ENCODE data around the gene RYR2. TPM values are rescaled to one million over a fixed set of nuclear protein-coding genes. Genes with fewer than 3 reads are reported as not detected.

RYR2 gene
- total and polyA plus RNA-seq, 2 donors (not counting 1 experiment from before 2014, with no cell fraction given) = not detected

DNA sequence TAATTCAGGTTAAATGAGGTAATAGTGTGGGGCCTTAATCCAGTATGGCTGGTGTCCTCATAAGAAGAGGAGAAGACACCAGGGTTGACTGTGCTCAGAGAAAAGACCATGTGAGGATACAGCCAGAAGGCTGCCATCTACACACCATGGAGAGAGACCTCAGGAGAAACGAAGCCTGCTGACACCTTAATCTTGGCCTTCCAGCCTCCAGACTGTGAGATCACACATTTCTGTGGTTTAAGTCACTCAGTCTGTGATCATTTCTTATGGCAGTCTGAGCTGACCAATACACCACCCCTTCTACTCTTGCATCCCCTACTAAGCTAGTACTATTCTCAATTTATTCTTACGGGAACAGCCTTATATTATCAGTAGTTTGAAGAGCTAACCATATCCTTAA, 538.7 kb downstream of the RYR2 start:
- TF ChIP-seq EZH2 (IDR thresholded peaks at IDR 0.05; ENCODE audit: borderline replicate concordance, insufficient read depth, low read depth, low read length, poor library complexity, severe bottlenecking) = no peak
- TF ChIP-seq, protein P1, sequence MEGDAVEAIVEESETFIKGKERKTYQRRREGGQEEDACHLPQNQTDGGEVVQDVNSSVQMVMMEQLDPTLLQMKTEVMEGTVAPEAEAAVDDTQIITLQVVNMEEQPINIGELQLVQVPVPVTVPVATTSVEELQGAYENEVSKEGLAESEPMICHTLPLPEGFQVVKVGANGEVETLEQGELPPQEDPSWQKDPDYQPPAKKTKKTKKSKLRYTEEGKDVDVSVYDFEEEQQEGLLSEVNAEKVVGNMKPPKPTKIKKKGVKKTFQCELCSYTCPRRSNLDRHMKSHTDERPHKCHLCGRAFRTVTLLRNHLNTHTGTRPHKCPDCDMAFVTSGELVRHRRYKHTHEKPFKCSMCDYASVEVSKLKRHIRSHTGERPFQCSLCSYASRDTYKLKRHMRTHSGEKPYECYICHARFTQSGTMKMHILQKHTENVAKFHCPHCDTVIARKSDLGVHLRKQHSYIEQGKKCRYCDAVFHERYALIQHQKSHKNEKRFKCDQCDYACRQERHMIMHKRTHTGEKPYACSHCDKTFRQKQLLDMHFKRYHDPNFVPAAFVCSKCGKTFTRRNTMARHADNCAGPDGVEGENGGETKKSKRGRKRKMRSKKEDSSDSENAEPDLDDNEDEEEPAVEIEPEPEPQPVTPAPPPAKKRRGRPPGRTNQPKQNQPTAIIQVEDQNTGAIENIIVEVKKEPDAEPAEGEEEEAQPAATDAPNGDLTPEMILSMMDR (IDR thresholded peaks at IDR 0.05) = no peak
- Histone ChIP-seq H3K9ac (ENCODE audit: low read length) (no peak overlapping the region), H2AFZ (ENCODE audit: insufficient read depth, low read depth, low read length, poor library complexity, severe bottlenecking) (no peak overlapping the region), H3K27me3 (replicated peaks in 1 of 4; ENCODE audit: control extremely low read depth in 1 of 4, control insufficient read depth in 3 of 4, insufficient read depth in 4 of 4, low read length in 3 of 4) (no peaks in the 10 kb centered on the region), H3K79me2 (ENCODE audit: control insufficient read depth, insufficient read depth, low read length) (no peaks in the 10 kb centered on the region), H3K4me3 (ENCODE audit: control extremely low read depth in 1 of 5, extremely low read depth in 1 of 5, insufficient read depth in 1 of 5, low read depth in 2 of 5, low read length in 4 of 5) (no peak overlapping the region), H3K4me1 (ENCODE audit: control insufficient read depth in 2 of 2, insufficient read depth in 2 of 2, low read length in 2 of 2) (no peaks in the 10 kb centered on the region), H3K9me3 (ENCODE audit: control extremely low read depth in 1 of 3, control insufficient read depth in 2 of 3, insufficient read depth in 1 of 3, low read length in 2 of 3) (no peaks in the 10 kb centered on the region), H3K27ac (ENCODE audit: low read length in 2 of 2) (no peak overlapping the region), H4K20me1 (ENCODE audit: control insufficient read depth, insufficient read depth, low read length, poor library complexity, severe bottlenecking) (no peaks in the 10 kb centered on the region), H3K4me2 (replicated peaks; ENCODE audit: low read depth, low read length, poor library complexity, severe bottlenecking) (no peak overlapping the region), H3K36me3 (replicated peaks in 1 of 2; ENCODE audit: control extremely low read depth in 1 of 2, control insufficient read depth in 1 of 2, extremely low read depth in 1 of 2, insufficient read depth in 2 of 2, low read length in 1 of 2) (no peaks in the 10 kb centered on the region)
- no peak overlapping the region for H3K4me3 Mint-ChIP-seq
- H3K4me1 Mint-ChIP-seq = no peaks in the 10 kb centered on the region
- ChIA-PET POLR2A (no interaction called here), CTCF (interaction anchor here (0.9 kb wide), 1 partner anchor 18 kb away, joined by 3 read pairs; no protein-coding TSS in a partner anchor)
- no peaks in the 10 kb centered on the region for H3K9me3 Mint-ChIP-seq (ENCODE audit: insufficient read depth)
- ATAC-seq (ENCODE audit: low read depth) (no peak), DNase-seq (no peak)
- WGBS (ENCODE audit: insufficient coverage) = 70% methylated on average over 1 of the region's 2 CpGs
- no peaks in the 10 kb centered on the region for H3K27me3 Mint-ChIP-seq
- no peak overlapping the region for H3K27ac Mint-ChIP-seq
- intact Hi-C loops (cut with micrococcal nuclease) = no loop called here

DNA sequence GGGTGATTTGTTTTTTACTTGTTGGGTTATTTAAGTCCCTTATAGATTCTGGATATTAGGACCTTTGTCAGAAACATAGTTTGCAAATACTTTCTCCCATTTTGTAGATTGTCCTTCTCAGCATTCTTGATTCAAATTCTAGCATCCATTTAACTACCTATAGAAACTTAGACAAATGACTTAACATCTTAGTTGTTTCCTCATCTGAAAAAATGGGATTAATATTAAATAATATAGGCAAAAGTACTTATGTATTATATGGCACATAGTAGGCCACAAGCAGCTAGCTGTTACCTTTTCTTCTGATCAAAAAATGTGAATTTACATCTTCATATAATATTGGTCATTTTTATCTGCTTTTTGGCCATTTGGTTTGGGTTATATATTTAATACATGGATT, 541.3 kb downstream of the RYR2 start:
- Mint-ChIP-seq H3K9me3 (ENCODE audit: insufficient read depth) (no peaks in the 10 kb centered on the region), H3K27me3 (no peaks in the 10 kb centered on the region), H3K4me3 (no peak overlapping the region), H3K27ac (no peak overlapping the region), H3K4me1 (no peaks in the 10 kb centered on the region)
- intact Hi-C loops (cut with micrococcal nuclease) = no loop called here
- ATAC-seq (ENCODE audit: low read depth) = no peak
- Histone ChIP-seq H3K4me3 (ENCODE audit: control extremely low read depth in 1 of 5, extremely low read depth in 1 of 5, insufficient read depth in 1 of 5, low read depth in 2 of 5, low read length in 4 of 5) (no peak overlapping the region), H3K27ac (ENCODE audit: low read length in 2 of 2) (no peak overlapping the region), H3K9me3 (ENCODE audit: control extremely low read depth in 1 of 3, control insufficient read depth in 2 of 3, insufficient read depth in 1 of 3, low read length in 2 of 3) (no peaks in the 10 kb centered on the region), H3K4me2 (replicated peaks; ENCODE audit: low read depth, low read length, poor library complexity, severe bottlenecking) (no peak overlapping the region), H3K9ac (ENCODE audit: low read length) (no peak overlapping the region), H4K20me1 (ENCODE audit: control insufficient read depth, insufficient read depth, low read length, poor library complexity, severe bottlenecking) (no peaks in the 10 kb centered on the region), H3K27me3 (replicated peaks in 1 of 4; ENCODE audit: control extremely low read depth in 1 of 4, control insufficient read depth in 3 of 4, insufficient read depth in 4 of 4, low read length in 3 of 4) (no peaks in the 10 kb centered on the region), H3K4me1 (ENCODE audit: control insufficient read depth in 2 of 2, insufficient read depth in 2 of 2, low read length in 2 of 2) (no peaks in the 10 kb centered on the region), H2AFZ (ENCODE audit: insufficient read depth, low read depth, low read length, poor library complexity, severe bottlenecking) (no peak overlapping the region), H3K79me2 (ENCODE audit: control insufficient read depth, insufficient read depth, low read length) (no peaks in the 10 kb centered on the region), H3K36me3 (replicated peaks in 1 of 2; ENCODE audit: control extremely low read depth in 1 of 2, control insufficient read depth in 1 of 2, extremely low read depth in 1 of 2, insufficient read depth in 2 of 2, low read length in 1 of 2) (no peaks in the 10 kb centered on the region)
- DNase-seq = no peak
- no peak for TF ChIP-seq EZH2 (IDR thresholded peaks at IDR 0.05; ENCODE audit: borderline replicate concordance, insufficient read depth, low read depth, low read length, poor library complexity, severe bottlenecking)
- TF ChIP-seq, protein P1 (IDR thresholded peaks at IDR 0.05) = no peak
- ChIA-PET CTCF (no interaction called here), POLR2A (no interaction called here)
